NCI-H1417 (cell line): Measurements from ENCODE around the gene RPUSD4.
A peak's percentile ranks its signal among the peaks of the same experiment; 100 is the strongest.

Experiments
- DNase-seq, 3 experiments: peaks; one replicate each; lab custom pipeline; 2025; lab: John Stamatoyannopoulos, UW

The RPUSD4 gene

GRCh38 chr11:126182787-126183445 lies 28.5 kb downstream of the RPUSD4 start:
- DNase-seq = no peak

- no peak for DNase-seq
These were observed 29.3 kb downstream of the RPUSD4 start for GRCh38 chr11:126181939-126182730.

DNA sequence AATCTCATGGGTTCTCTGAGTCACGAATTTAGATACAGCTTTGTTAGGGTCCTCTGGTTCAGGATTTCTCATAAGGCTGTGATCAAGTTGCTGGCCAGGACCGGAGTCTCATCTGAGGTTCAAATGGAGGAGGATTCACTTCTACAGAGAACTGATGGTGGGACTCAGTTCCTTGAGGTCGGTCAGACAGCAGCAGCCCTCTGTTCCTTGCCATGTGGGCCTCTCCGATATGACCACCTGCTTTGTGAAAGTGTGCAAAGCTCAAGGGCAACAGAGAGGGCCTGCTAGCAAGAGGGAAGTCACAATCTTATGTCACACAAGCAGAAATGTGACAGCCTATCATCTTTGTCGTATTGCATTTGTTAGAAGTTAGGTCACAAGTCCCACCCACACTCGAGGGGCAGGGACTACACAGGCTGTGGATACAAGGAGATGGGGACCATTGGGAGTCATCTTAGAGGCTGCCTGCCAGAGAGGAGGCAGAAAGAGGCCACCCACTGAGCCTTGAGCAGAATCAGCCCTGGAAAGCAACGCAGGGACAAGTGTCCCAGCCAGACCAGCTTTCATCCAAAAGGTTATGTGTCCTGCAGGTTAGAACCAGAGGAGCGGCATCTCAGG lies 34.5 kb downstream of the RPUSD4 start:
- DNase-seq = no peak

DNA sequence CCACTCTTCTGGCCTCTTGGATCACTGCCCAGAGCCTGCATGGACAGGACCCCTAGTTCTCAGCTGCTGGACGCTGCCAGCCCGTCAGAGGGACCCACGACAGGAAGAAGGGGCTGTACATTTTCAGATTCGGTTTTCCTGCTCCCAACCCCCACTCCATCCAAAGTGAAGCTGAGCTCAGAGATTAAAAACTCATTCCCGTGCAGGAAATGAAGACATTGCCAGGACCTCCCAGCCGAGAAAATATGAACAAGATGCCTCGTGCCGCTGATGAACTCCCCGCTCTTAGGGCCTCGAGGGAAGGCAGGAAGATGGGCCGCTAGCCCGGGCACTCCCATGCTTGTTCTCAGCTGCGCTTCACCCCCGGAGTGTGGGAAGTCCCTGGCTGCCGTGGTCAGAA lies 36.1 kb downstream of the RPUSD4 start:
- no peak for DNase-seq

DNA sequence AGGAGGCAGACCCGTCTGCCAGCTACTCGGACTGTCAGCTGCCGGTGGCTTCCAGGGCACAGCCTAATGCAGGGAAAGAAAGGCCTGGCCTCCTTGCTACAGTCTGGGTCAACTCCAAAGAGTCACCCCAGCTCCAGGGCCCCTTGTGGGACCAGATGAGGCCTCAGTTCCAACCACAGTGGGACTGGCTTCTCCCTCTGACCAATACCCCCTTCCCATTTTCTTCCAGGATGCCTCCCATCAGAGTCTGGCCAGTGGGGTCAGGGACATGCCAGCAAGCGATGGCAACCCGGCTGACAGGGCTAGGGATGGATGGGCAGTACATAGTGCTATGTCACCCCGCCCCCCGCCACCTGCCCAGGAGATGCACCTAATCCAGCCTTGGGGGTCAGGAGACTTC lies 36.6 kb downstream of the RPUSD4 start:
- DNase-seq = no peak

- no peak for DNase-seq
These were observed 38.2 kb downstream of the RPUSD4 start for GRCh38 chr11:126173257-126173656.

- no peak for DNase-seq
These were observed 38.8 kb downstream of the RPUSD4 start for GRCh38 chr11:126172596-126173038.

GRCh38 chr11:126169291-126169690 lies 42.2 kb downstream of the RPUSD4 start:
- DNase-seq = no peak

GRCh38 chr11:126167488-126167887 lies 44.0 kb downstream of the RPUSD4 start:
- DNase-seq = no peak

GRCh38 chr11:126166413-126166812 lies 45.0 kb downstream of the RPUSD4 start:
- no peak for DNase-seq

DNA sequence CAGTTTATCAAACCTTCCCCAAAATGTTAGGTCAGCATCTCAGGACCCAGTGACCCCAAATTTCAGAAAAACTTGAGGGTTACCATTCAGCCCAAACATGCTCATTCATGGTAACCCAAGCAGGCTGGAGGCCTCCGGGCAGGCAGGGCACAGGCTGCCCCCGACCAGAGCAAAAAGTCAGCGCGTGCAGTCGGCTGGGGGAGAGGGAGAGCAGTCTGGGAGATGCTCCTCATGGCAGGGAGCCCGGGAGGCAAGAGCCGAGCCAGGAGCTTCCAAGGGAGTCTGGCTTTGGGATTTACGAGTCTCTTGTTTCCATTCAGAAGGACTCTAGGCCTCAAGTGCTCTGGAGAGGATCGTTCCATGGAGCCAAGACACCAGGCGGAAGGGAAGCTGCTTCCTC lies 45.7 kb downstream of the RPUSD4 start:
- DNase-seq = peak in 1 of 3 experiments; percentile 62

DNA sequence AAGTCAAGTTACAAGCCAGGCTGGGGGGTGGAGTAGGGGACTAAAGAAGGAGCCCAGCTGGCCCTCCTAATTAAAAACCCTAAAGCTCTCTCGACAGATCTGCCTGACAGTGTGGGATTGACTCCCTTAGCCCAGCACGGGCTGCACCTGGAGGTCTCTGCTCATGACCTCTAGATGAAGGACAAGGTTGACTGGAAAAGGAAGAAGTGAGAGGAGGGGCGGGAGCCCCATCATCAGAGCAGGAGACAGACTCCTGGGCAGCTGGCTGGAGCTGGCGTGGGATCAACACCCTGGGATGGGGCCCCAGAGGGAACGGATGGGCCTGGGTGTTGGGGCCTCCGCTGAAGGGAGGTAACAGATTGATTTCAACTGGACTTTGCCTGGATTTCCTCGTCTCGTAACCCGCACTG lies 46.1 kb downstream of the RPUSD4 start:
- DNase-seq = peak in 1 of 3 experiments; percentile 30

GRCh38 chr11:126164781-126165180 lies 46.7 kb downstream of the RPUSD4 start:
- no peak for DNase-seq

- DNase-seq = no peak
These were observed 47.7 kb downstream of the RPUSD4 start for GRCh38 chr11:126163779-126164178.

DNA sequence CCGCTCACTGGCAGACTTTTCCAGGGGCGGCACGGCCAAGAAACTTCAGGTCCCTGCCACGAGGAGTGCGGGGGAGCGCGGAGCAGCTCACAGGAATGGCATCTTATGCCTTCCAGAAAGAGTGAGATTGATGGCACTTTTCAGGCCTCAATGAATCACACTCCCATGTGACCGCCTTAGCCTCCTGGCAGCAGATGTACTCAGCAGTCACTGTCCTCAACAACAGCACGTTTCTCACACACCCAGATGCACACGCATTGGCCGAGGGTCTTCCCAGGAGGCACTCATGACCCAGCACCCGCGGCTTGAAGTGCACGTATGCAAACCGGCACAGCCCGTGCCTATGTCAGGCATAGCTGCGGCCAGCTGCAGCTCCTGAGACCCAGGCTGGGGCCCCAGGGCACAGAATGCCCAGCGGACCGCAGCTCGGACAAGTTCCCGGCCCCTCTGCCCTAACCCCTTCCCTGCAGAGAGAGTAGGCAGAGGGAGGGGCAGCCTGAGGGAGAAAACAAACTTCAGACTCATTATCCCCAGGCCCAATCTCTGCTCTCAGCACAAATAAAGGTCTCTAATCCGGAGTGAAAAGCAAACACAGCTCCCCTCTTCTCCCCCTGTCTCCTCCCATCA lies 48.3 kb downstream of the RPUSD4 start:
- peak; percentile 62 to 81 (median 71) for DNase-seq

- peak in 1 of 3 experiments; percentile 36 for DNase-seq
These were observed 49.0 kb downstream of the RPUSD4 start for GRCh38 chr11:126162306-126163030.

- no peak for DNase-seq
These were observed 50.4 kb downstream of the RPUSD4 start for GRCh38 chr11:126161023-126161391.

DNA sequence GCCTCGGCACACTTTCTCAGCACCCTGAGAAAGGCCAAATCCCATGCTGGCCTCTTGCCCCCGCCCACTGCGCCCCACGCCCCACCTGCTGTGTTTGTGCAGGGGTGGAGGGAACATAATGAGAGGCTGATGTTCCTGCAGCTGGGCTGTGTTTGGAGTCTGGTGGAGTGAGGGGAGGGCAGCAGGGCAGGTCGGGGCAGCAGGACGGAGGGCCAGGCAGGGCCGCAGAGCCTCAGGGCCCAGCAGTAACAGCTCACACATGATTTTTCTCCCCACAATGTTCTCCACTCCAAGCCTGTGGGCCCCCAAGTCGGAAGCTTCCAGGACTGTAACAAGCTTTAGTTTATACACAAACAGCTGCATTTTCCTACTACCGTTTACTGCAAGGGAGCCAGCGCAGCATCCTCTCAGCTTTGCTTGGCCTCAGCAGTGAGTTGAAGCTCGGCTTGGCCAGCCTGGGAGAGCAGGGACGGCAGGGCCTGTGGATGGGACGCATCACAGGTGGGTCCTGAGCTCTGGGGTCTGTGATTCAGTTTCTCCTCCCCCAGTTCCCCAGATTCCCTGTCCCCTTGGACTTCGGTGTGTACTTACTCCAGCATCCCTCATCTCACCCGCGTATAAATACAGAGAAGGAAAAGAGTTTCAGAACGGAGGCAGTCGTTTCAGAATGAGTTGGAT lies 51.0 kb downstream of the RPUSD4 start:
- no peak for DNase-seq

DNA sequence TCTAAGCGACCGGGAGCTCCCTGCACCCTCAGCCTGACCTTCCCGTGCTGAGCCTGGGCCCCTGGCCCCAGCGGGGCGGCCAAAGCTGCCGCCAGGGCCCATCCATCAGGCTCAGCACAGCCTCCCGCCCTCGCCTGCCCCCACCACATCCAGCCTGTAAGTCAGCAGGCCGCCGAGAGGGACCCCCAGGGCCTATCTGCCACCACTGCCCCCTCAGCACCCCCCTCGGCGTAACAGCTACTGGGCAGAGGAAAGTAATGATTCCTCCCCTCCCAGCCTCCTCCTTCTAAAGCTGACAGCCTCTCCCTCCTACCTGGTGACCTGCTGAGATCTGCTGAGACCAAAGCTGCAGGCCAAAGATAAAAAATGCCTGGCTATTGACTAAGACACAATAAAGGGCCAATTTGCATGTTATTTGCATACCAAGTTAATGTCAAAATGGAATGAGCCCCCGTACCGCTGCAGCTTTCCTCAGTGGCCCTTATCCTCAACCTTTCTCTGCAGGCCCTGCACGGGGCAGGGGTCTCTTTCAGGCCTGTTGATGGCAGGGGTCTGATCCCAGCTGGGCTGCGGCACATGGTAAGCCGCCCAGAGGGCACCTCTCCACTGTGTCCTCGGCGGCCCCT lies 51.6 kb downstream of the RPUSD4 start:
- no peak for DNase-seq

GRCh38 chr11:126158054-126158791 lies 53.2 kb downstream of the RPUSD4 start:
- peak in 1 of 3 experiments; percentile 16 for DNase-seq
